ENCODE measurements around the gene BRD2.

- TF ChIP-seq CTCF (IDR thresholded peaks at IDR 0.05; ENCODE audit: insufficient read depth, low read depth, low read length) (no peak), EZH2 (IDR thresholded peaks at IDR 0.05; ENCODE audit: insufficient read depth, low read length) (no peak)
Observed at GRCh38 chr6:32989368-32989767, 21.0 kb downstream of the BRD2 start.

Data from astrocyte (in vitro differentiated cells and primary cell).